Peyer's patch (tissue), 4 donors: ENCODE data around the gene FUT1.

ENCODE experiments used
- POLR2A ChIP-seq, 2 donors: fragments of 450-650 bp; IDR thresholded peaks; one replicate each; pipeline ENCODE4 v1.5.1; 2017; ENCODE audit warnings: antibody characterized with exemption in 2 of 2, mild to moderate bottlenecking in 2 of 2, moderate library complexity in 2 of 2
- TF ChIP-seq, protein P1 (sequence below), 6 experiments: fragments of 450-650 bp in 4 of 6; fragments of 200-600 bp in 2 of 6; sonication (generic) in 1 of 6; IDR thresholded peaks; one replicate each; pipeline ENCODE4 v1.5.1; 2017 to 2019; ENCODE audit warnings: antibody characterized with exemption in 6 of 6, mild to moderate bottlenecking in 3 of 6, moderate library complexity in 1 of 6

DNA sequence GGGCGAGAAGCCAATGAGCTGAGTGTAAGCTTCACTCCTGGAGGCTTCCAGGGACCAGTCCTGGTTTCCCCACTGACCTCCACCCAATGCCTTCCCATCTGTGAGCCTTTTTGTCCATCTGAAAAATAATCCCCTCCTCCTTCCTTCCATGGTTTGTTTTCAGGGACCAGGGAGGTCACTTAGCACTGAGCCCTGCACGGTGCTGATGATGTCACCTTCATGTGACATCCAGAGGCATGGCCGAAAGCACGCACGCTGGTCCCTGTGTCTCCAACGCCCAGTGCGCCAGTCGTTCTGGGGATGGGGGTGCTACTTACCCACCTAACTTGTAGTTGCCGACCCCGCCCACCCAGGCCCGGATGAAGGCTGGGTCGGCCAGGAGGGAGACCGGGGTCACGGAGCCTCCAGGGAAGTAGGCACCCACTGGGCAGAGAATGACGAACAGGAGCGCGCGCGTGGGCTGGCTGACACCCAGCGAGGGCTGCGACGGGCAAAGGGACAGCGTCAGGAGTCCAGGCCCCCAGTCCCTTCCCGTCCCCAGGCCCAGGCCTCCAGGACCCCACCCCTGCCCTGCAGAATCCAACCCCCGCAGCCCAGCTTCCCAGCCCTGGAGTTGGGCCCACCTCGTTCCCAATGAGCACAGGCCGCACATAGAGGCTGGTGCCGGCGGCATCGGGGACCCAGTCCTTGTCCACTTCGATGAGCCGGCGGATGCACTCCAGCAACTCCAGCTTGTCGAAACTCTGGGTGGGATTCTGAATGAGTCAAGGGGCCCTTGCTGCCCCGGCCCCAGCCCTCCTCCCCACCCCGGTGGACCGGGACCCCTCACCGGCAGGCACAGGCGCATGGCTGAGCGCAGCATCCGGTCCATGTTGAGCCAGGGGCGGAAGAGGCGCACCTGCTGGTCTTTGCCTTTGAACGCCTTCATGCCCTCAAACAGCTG lies 47.2 kb upstream of the FUT1 start:
- TF ChIP-seq, protein P1, sequence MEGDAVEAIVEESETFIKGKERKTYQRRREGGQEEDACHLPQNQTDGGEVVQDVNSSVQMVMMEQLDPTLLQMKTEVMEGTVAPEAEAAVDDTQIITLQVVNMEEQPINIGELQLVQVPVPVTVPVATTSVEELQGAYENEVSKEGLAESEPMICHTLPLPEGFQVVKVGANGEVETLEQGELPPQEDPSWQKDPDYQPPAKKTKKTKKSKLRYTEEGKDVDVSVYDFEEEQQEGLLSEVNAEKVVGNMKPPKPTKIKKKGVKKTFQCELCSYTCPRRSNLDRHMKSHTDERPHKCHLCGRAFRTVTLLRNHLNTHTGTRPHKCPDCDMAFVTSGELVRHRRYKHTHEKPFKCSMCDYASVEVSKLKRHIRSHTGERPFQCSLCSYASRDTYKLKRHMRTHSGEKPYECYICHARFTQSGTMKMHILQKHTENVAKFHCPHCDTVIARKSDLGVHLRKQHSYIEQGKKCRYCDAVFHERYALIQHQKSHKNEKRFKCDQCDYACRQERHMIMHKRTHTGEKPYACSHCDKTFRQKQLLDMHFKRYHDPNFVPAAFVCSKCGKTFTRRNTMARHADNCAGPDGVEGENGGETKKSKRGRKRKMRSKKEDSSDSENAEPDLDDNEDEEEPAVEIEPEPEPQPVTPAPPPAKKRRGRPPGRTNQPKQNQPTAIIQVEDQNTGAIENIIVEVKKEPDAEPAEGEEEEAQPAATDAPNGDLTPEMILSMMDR (IDR thresholded peaks at IDR 0.05): no peak
- TF ChIP-seq POLR2A (IDR thresholded peaks at IDR 0.05): no peak
